Thyroid gland (tissue), 4 donors: Measurements from ENCODE around the gene B3GNT4. TPM values are rescaled to one million over a fixed set of nuclear protein-coding genes. Genes with fewer than 3 reads are reported as not detected.

Source experiments
- DNase-seq, 2 donors: peaks; one replicate each; pipeline ENCODE4 v3.0.0-alpha.2; 2019
- H3K27ac ChIP-seq, 3 donors: fragments of 200-600 bp; sonication (generic); 1 replicate in 2 of 3; 2 replicates in 1 of 3; pipeline ENCODE4 v1.5.1; 2016 to 2019; ENCODE audit warnings: mild to moderate bottlenecking in 1 of 3, moderate library complexity in 1 of 3
- H3K27me3 ChIP-seq: fragments of 200-600 bp; sonication (generic); one replicate; pipeline ENCODE4 v1.5.1; 2019
- H3K36me3 ChIP-seq, 2 donors: fragments of 200-600 bp; sonication (generic); one replicate each; pipeline ENCODE4 v1.5.1; 2016 to 2019
- H3K4me1 ChIP-seq, 2 donors: fragments of 200-600 bp; sonication (generic); one replicate each; pipeline ENCODE4 v1.5.1; 2017 to 2019
- H3K4me3 ChIP-seq, 3 donors: fragments of 200-600 bp; sonication (generic); replicated peaks in 1 of 3; 1 replicate in 2 of 3; 2 replicates in 1 of 3; pipeline ENCODE4 v1.5.1; 2016; ENCODE audit warnings: mild to moderate bottlenecking in 1 of 3
- H3K9me3 ChIP-seq: fragments of 200-600 bp; sonication (generic); one replicate; pipeline ENCODE4 v1.5.1; 2017
- POLR2A ChIP-seq, 2 donors: fragments of 450-650 bp; IDR thresholded peaks; one replicate each; pipeline ENCODE4 v1.6.1; 2017; ENCODE audit warnings: antibody characterized with exemption in 2 of 2, mild to moderate bottlenecking in 2 of 2, moderate library complexity in 1 of 2
- WGBS, 2 donors: methylation state at CpG; one replicate each; pipeline ENCODE4 v1.1.5; 2017; 5-methylcytosine and 5-hydroxymethylcytosine counted together
- intact Hi-C: fragments of 100-400 bp; cut with DNase I; formaldehyde crosslinking; loops from one replicate; pipeline ENCODE4 v1.15.1; 2023
- total RNA-seq, 4 donors: library from RNA; depleted of rRNA; stranded (reverse); fragments of >200 nt; gene quantifications; one replicate each; pipeline ENCODE4 v1.2.3, GENCODE V29; 2016
- TF ChIP-seq, protein P1 (sequence below), 6 experiments: fragments of 200-600 bp in 3 of 6; fragments of 450-650 bp in 3 of 6; sonication (generic) in 3 of 6; IDR thresholded peaks; one replicate each; pipeline ENCODE4 v1.5.1; 2016 to 2019; ENCODE audit warnings: antibody characterized with exemption in 6 of 6, mild to moderate bottlenecking in 2 of 6, inconsistent platforms in 1 of 6, moderate library complexity in 1 of 6

Gene B3GNT4
- total RNA-seq, 4 donors from 2014 or later: 0.11 to 0.13 TPM; not detected in 2

DNA sequence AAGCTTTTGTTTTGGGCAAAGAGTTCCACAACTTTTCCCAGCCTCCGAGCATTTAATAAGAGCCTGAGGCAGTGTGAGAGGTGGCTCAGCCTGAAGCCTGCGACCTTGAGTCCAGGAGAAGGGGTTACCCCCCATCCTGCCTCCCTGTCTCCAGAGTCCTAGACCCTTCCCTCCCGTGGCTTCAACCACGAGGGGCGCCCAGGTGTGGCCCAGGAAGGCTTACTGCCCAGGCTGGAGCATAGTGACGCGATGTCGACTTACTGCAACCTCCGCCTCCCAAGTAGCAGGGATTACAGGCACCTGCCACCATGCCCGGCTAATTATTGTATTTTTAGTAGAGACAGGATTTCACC is 19.9 kb upstream of the B3GNT4 start:
- TF ChIP-seq, protein P1, sequence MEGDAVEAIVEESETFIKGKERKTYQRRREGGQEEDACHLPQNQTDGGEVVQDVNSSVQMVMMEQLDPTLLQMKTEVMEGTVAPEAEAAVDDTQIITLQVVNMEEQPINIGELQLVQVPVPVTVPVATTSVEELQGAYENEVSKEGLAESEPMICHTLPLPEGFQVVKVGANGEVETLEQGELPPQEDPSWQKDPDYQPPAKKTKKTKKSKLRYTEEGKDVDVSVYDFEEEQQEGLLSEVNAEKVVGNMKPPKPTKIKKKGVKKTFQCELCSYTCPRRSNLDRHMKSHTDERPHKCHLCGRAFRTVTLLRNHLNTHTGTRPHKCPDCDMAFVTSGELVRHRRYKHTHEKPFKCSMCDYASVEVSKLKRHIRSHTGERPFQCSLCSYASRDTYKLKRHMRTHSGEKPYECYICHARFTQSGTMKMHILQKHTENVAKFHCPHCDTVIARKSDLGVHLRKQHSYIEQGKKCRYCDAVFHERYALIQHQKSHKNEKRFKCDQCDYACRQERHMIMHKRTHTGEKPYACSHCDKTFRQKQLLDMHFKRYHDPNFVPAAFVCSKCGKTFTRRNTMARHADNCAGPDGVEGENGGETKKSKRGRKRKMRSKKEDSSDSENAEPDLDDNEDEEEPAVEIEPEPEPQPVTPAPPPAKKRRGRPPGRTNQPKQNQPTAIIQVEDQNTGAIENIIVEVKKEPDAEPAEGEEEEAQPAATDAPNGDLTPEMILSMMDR (IDR thresholded peaks at IDR 0.05): no peak
- no peak for TF ChIP-seq POLR2A (IDR thresholded peaks at IDR 0.05)
- H3K4me1 ChIP-seq: peaks cover 4 to 6% of the 10 kb centered on the region in 2 donors
- H3K36me3 ChIP-seq: no peaks in the 10 kb centered on the region
- intact Hi-C loops: no loop called here
- H3K27me3 ChIP-seq: no peaks in the 10 kb centered on the region
- WGBS, 2 donors: 74 to 76% methylated on average over 8 to 10 of the region's 10 CpGs
- H3K9me3 ChIP-seq: no peaks in the 10 kb centered on the region
- no peak overlapping the region for H3K27ac ChIP-seq
- DNase-seq: no peak
- peak overlapping the region in 1 of 3 donors; percentile 55 for H3K4me3 ChIP-seq

DNA sequence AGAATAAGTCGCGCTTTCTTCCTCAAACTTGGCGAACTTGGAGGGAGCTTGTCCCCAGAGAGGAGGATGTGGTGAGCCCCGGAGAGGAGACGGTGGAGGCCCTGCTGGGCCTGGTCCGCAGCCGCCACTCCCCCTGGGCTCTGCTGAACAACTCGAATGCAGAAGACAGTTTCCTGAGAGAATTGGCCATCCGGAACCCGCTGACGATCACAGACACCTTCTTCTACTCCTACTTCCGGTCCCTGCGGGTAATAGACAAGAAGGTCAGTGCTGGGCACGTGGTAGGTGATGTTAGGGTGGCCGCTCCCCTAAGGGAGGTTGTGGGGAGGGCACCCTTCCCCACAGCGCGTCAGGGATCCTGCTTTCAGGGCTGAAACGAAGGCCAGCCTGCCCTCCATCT is 19.0 kb upstream of the B3GNT4 start:
- TF ChIP-seq, protein P1 (IDR thresholded peaks at IDR 0.05): no peak
- no peak for TF ChIP-seq POLR2A (IDR thresholded peaks at IDR 0.05)
- Histone ChIP-seq H3K4me3 (no peak overlapping the region), H3K27me3 (no peaks in the 10 kb centered on the region), H3K36me3 (no peaks in the 10 kb centered on the region), H3K9me3 (no peaks in the 10 kb centered on the region), H3K4me1 (peaks cover 4 to 6% of the 10 kb centered on the region in 2 donors), H3K27ac (no peak overlapping the region)
- no peak for DNase-seq
- WGBS, 2 donors: 77 to 83% methylated on average over 15 to 18 of the region's 18 CpGs
- intact Hi-C loops: no loop called here

DNA sequence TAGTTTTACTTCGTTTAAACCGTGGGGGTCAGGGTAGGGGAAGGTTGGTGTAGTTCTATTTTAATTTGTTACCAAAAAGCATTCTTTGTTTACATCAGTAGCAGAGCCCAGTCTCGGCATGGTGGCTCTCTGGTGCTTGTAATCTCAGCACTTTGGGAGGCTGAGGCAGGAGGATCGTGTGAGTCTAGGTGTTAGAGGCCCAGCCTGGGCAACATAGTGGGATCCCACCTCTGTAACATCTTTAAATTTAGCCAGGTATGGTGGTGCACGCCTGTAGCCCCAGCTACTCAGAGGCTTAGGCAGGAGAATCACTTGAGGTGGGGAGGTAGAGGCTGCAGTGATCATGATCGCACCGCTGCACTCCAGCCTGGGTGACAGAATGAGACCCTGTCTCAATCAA is 18.4 kb upstream of the B3GNT4 start:
- Histone ChIP-seq H3K4me1 (peaks cover 4 to 6% of the 10 kb centered on the region in 2 donors), H3K36me3 (no peaks in the 10 kb centered on the region), H3K4me3 (no peak overlapping the region), H3K27me3 (no peaks in the 10 kb centered on the region), H3K27ac (no peak overlapping the region), H3K9me3 (no peaks in the 10 kb centered on the region)
- TF ChIP-seq POLR2A (IDR thresholded peaks at IDR 0.05): no peak
- TF ChIP-seq, protein P1 (IDR thresholded peaks at IDR 0.05): no peak
- intact Hi-C loops: no loop called here
- 92 to 93% methylated on average over 7 of the region's 7 CpGs for WGBS, 2 donors
- no peak for DNase-seq

DNA sequence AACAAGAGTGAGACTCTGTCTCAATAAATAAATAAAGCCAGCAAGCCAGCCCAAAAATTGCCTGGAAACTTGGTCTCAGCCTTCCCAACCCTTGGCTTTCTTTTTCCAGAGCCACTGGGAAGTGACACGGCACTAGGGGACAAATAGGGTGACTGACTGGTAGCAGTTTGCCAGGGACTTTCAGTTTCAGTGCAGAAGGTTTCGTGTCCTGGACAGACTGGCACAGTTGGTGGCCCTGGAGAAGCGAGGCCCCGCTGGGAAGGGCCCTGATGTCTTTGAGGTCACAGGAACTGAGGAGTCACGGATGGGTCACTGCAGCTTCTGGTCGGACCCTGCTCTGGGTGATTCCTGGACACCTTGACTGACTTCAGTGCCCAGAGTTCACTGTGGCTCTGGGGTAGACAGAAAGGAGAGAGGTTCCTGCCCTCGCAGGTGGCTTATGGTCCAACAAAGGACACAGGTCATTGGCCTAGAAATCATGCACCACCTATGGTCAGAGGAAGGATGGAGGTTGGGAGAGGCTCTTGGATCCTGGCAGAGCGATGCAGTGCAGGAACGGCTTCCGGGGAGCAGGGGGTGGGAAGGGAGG is 17.9 kb upstream of the B3GNT4 start:
- H3K4me3 ChIP-seq: no peak overlapping the region
- no peaks in the 10 kb centered on the region for H3K27me3 ChIP-seq
- H3K4me1 ChIP-seq: peaks cover 4 to 6% of the 10 kb centered on the region in 2 donors
- H3K9me3 ChIP-seq: no peaks in the 10 kb centered on the region
- no peak overlapping the region for H3K27ac ChIP-seq
- TF ChIP-seq POLR2A (IDR thresholded peaks at IDR 0.05): no peak
- TF ChIP-seq, protein P1 (IDR thresholded peaks at IDR 0.05): no peak
- 91 to 92% methylated on average over 10 of the region's 10 CpGs for WGBS, 2 donors
- H3K36me3 ChIP-seq: no peaks in the 10 kb centered on the region
- no peak for DNase-seq
- intact Hi-C loops: no loop called here

- intact Hi-C loops: no loop called here
- Histone ChIP-seq H3K4me1 (peaks cover 4 to 6% of the 10 kb centered on the region in 2 donors), H3K27ac (no peak overlapping the region), H3K9me3 (no peaks in the 10 kb centered on the region), H3K4me3 (no peak overlapping the region), H3K36me3 (no peaks in the 10 kb centered on the region), H3K27me3 (no peaks in the 10 kb centered on the region)
- no peak for DNase-seq
- no peak for TF ChIP-seq POLR2A (IDR thresholded peaks at IDR 0.05)
- TF ChIP-seq, protein P1 (IDR thresholded peaks at IDR 0.05): no peak
- WGBS, 2 donors: 69 to 74% methylated on average over 12 of the region's 12 CpGs
Observed at GRCh38 chr12:122187466-122187865, 16.0 kb upstream of the B3GNT4 start.
